Activated effector memory CD4-positive, alpha-beta T cell treated with anti-CD3 and anti-CD28 coated beads, Interleukin-2, amount 50 U/mL, for 16 hours (primary cell): Measurements from ENCODE around the gene CDH12.

ENCODE experiments used
- DNase-seq: peaks from one replicate; pipeline ENCODE4 v3.0.0-alpha.2; 2020

The CDH12 gene

GRCh38 chr5:21806271-21806670 lies 1046.9 kb downstream of the CDH12 start:
- no peak for DNase-seq

GRCh38 chr5:21802869-21803490 lies 1050.2 kb downstream of the CDH12 start:
- no peak for DNase-seq

GRCh38 chr5:21802100-21802499 lies 1051.0 kb downstream of the CDH12 start:
- DNase-seq = no peak

- DNase-seq = no peak
Observed at GRCh38 chr5:21792748-21793147, 1060.4 kb downstream of the CDH12 start.

- no peak for DNase-seq
Observed at GRCh38 chr5:21791304-21791703, 1061.8 kb downstream of the CDH12 start.

- DNase-seq = no peak
Observed at GRCh38 chr5:21784487-21784886, 1068.7 kb downstream of the CDH12 start.

GRCh38 chr5:21783074-21783679 lies 1070.0 kb downstream of the CDH12 start:
- no peak for DNase-seq

- no peak for DNase-seq
Observed at GRCh38 chr5:21776466-21776865, 1076.7 kb downstream of the CDH12 start.

GRCh38 chr5:21774801-21775200 lies 1078.3 kb downstream of the CDH12 start:
- no peak for DNase-seq

- no peak for DNase-seq
Observed at GRCh38 chr5:21774281-21774680, 1078.9 kb downstream of the CDH12 start.

- DNase-seq = no peak
Observed at GRCh38 chr5:21773456-21773855, 1079.7 kb downstream of the CDH12 start.

- DNase-seq = no peak
Observed at GRCh38 chr5:21765406-21765805, 1087.7 kb downstream of the CDH12 start.

GRCh38 chr5:21739096-21739495 lies 1114.0 kb downstream of the CDH12 start:
- no peak for DNase-seq

GRCh38 chr5:21723500-21723899 lies 1129.6 kb downstream of the CDH12 start:
- DNase-seq = no peak

- DNase-seq = no peak
Observed at GRCh38 chr5:21711866-21712758, 1141.0 kb downstream of the CDH12 start.

- DNase-seq = no peak
Observed at GRCh38 chr5:21709770-21710169, 1143.4 kb downstream of the CDH12 start.

GRCh38 chr5:21704974-21705668 lies 1148.0 kb downstream of the CDH12 start:
- DNase-seq = no peak

GRCh38 chr5:21701317-21701716 lies 1151.8 kb downstream of the CDH12 start:
- DNase-seq = no peak
